K562 (cell line): ENCODE results near the gene TSC22D2. TPM values are rescaled to one million over a fixed set of nuclear protein-coding genes. Genes with fewer than 3 reads are reported as not detected.

ENCODE experiments used
- CTBP1 ChIP-seq: fragments of 450-650 bp; IDR thresholded peaks from 2 replicates; pipeline ENCODE4 v1.6.1; 2016; ENCODE audit warnings: borderline replicate concordance
- CXXC5 ChIP-seq: fragments of 250-450 bp; sonication (Bioruptor Pico); IDR thresholded peaks from 2 replicates; pipeline ENCODE4 v1.8.0; 2022; ENCODE audit warnings: inconsistent platforms, mild to moderate bottlenecking, moderate library complexity
- FOXA3 ChIP-seq, 2 experiments: fragments of 450-650 bp in 1 of 2; sonication (generic) in 1 of 2; formaldehyde crosslinking; IDR thresholded peaks in 1 of 2; conservative IDR thresholded peaks in 1 of 2; 2 replicates each; pipeline versions ENCODE4 v1.4.0 to v1.8.0; 2020 to 2022; ENCODE audit warnings: mild to moderate bottlenecking in 2 of 2, missing genetic modification reagents in 1 of 2
- KAT7 ChIP-seq: sonication (generic); formaldehyde crosslinking; IDR thresholded peaks from 2 replicates; pipeline ENCODE4 v1.8.0; 2022; ENCODE audit warnings: missing genetic modification reagents, mild to moderate bottlenecking, borderline replicate concordance
- L3MBTL2 ChIP-seq: fragments of 450-650 bp; IDR thresholded peaks from 2 replicates; pipeline ENCODE4 v1.6.1; 2016; ENCODE audit warnings: mild to moderate bottlenecking, moderate library complexity
- LARP7 ChIP-seq: fragments of 450-650 bp; IDR thresholded peaks from 2 replicates; pipeline ENCODE4 v1.6.1; 2016
- MAZ ChIP-seq, 2 experiments: fragments of 450-650 bp in 1 of 2; sonication (generic) in 1 of 2; formaldehyde crosslinking; IDR thresholded peaks in 1 of 2; conservative IDR thresholded peaks in 1 of 2; 2 replicates each; pipeline versions ENCODE4 v1.4.0 to v1.5.0; 2020; ENCODE audit warnings: mild to moderate bottlenecking in 1 of 2, missing genetic modification reagents in 1 of 2
- MCM3 ChIP-seq: fragments of 450-650 bp; IDR thresholded peaks from 2 replicates; pipeline ENCODE4 v1.6.1; 2016
- MECOM ChIP-seq: fragments of 250-450 bp; sonication (Bioruptor Pico); IDR thresholded peaks from 2 replicates; pipeline ENCODE4 v1.8.0; 2022; ENCODE audit warnings: inconsistent platforms
- NR1H2 ChIP-seq: sonication (generic); formaldehyde crosslinking; IDR thresholded peaks from 2 replicates; pipeline ENCODE4 v1.4.0; 2020; ENCODE audit warnings: mild to moderate bottlenecking, missing genetic modification reagents
- PTTG1 ChIP-seq: fragments of 450-650 bp; IDR thresholded peaks from 2 replicates; pipeline ENCODE4 v1.6.1; 2016; ENCODE audit warnings: low read depth, mild to moderate bottlenecking, missing genetic modification characterization, missing compliant biosample characterization
- SAFB2 ChIP-seq: fragments of 200-400 bp; formaldehyde crosslinking; IDR thresholded peaks from 2 replicates; pipeline ENCODE4 v1.6.1; 2018; ENCODE audit warnings: borderline replicate concordance, low read length, low read depth, moderate library complexity; ENCODE audit not compliant: severe bottlenecking
- SIN3A ChIP-seq, 2 experiments: fragments of 150-350 bp in 1 of 2; IDR thresholded peaks; 2 replicates each; pipeline ENCODE4 v1.6.1; 2011 to 2016; ENCODE audit warnings: borderline replicate concordance in 2 of 2, low read depth in 2 of 2, low read length in 2 of 2, mild to moderate bottlenecking in 2 of 2, moderate library complexity in 2 of 2; ENCODE audit not compliant: control insufficient read depth in 1 of 2
- SUPT5H ChIP-seq: fragments of 450-650 bp; IDR thresholded peaks from 2 replicates; pipeline ENCODE4 v1.6.1; 2016
- U2AF1 ChIP-seq: fragments of 200-400 bp; formaldehyde crosslinking; optimal IDR thresholded peaks from 2 replicates; pipeline ENCODE3; 2017; ENCODE audit warnings: mild to moderate bottlenecking, low read depth, low read length, moderate library complexity
- ZBTB1 ChIP-seq: sonication (generic); formaldehyde crosslinking; IDR thresholded peaks from 2 replicates; pipeline ENCODE4 v1.8.1; 2023; ENCODE audit warnings: missing genetic modification reagents, low read depth, mild to moderate bottlenecking, borderline replicate concordance
- polyA plus RNA-seq, 8 experiments: library from polyadenylated mRNA; depleted of rRNA in 4 of 8; stranded (reverse) in 5 of 8; unstranded in 3 of 8; fragments of >200 nt; fragmentation: Nextera tagmentation in 2 of 8; fragmentation: Illumina TruSeq in 1 of 8; extraction: Ambion mirVana in 2 of 8; extraction: Trizol in 1 of 8; gene quantifications; 2 replicates each; pipeline versions ENCODE4 v1.2.1 to v1.2.3, GENCODE V29; 2011 to 2014; ENCODE audit warnings: inconsistent platforms in 1 of 8, missing spikeins in 1 of 8
- total RNA-seq, 7 experiments: library from RNA; depleted of rRNA in 6 of 7; stranded (reverse); fragments of >200 nt in 6 of 7; fragmentation: Illumina TruSeq in 2 of 7; extraction: Trizol in 2 of 7; gene quantifications; 2 replicates each; pipeline versions ENCODE4 v1.2.1 to v1.2.3, GENCODE V29; 2011 to 2021; ENCODE audit warnings: low replicate concordance in 1 of 7
- TF ChIP-seq, protein P1 (sequence below), 2 experiments: fragments of 450-650 bp; conservative IDR thresholded peaks; 2 replicates each; pipeline ENCODE4 v1.6.1; 2017; ENCODE audit warnings: mild to moderate bottlenecking in 2 of 2, moderate library complexity in 2 of 2
- TF ChIP-seq, protein P2 (sequence below), 2 experiments: IDR thresholded peaks; 2 replicates each; pipeline ENCODE4 v1.6.1; 2011; ENCODE audit warnings: borderline replicate concordance in 1 of 2, control low read depth in 1 of 2, low read depth in 1 of 2, low read length in 1 of 2, mild to moderate bottlenecking in 1 of 2, mixed read lengths in 1 of 2, moderate library complexity in 1 of 2; ENCODE audit not compliant: insufficient read depth in 1 of 2, insufficient read length in 1 of 2, poor library complexity in 1 of 2, severe bottlenecking in 1 of 2; ENCODE audit errors: extremely low read depth in 1 of 2
- TF ChIP-seq, protein P3 (sequence below): fragments of 450-650 bp; formaldehyde crosslinking; IDR thresholded peaks from 2 replicates; pipeline ENCODE4 v1.4.0; 2020; ENCODE audit warnings: mild to moderate bottlenecking, moderate library complexity
- TF ChIP-seq, protein P4 (sequence below): sonication (generic); formaldehyde crosslinking; IDR thresholded peaks from 2 replicates; pipeline ENCODE4 v1.9.0; 2022; ENCODE audit warnings: mild to moderate bottlenecking, missing genetic modification reagents

TSC22D2 gene
- total and polyA plus RNA-seq, 9 of the 15 experiments (the other 6 are each of a cell fraction or from before 2014, with no cell fraction given) = 5.5 to 44.0 (median 19.3) TPM

DNA sequence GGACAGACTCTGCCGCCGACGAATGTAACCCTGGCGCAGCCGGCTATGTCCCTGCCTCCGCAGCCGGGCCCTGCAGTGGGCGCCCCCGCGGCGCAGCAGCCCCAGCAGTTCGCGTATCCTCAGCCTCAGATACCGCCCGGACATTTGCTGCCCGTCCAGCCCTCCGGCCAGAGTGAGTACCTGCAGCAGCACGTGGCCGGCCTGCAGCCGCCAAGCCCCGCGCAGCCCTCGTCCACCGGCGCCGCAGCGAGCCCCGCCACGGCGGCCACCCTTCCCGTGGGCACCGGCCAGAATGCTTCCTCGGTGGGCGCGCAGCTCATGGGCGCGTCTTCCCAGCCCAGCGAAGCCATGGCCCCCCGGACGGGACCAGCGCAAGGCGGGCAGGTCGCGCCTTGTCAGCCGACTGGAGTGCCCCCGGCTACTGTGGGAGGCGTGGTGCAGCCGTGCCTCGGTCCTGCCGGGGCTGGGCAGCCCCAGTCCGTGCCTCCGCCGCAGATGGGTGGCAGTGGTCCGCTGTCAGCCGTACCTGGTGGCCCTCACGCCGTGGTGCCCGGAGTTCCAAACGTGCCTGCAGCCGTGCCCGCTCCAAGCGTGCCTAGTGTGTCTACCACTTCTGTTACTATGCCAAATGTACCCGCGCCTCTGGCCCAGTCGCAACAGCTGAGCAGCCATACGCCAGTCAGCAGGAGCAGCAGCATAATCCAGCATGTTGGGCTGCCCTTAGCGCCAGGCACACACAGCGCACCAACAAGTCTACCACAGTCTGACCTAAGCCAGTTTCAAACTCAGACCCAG is 2.4 kb downstream of the TSC22D2 start (continued):
- TF ChIP-seq PTTG1 (tag) = no peak
- TF ChIP-seq KAT7 (CRISPR knock-in tag) = peak; percentile 9; the same call in 1 of the 2 replicates
- TF ChIP-seq ZBTB1 (CRISPR knock-in tag) = 0 out of 2 replicates have a peak, but pooled peaks have one; percentile 14
- TF ChIP-seq MAZ (CRISPR knock-in tag; conservative IDR thresholded peaks at IDR 0.05 in 1 of 2, IDR thresholded peaks at IDR 0.05 in 1 of 2) = peak in 1 of 2 experiments; percentile 20; a peak in 1 of 4 replicates
- TF ChIP-seq, protein P1, sequence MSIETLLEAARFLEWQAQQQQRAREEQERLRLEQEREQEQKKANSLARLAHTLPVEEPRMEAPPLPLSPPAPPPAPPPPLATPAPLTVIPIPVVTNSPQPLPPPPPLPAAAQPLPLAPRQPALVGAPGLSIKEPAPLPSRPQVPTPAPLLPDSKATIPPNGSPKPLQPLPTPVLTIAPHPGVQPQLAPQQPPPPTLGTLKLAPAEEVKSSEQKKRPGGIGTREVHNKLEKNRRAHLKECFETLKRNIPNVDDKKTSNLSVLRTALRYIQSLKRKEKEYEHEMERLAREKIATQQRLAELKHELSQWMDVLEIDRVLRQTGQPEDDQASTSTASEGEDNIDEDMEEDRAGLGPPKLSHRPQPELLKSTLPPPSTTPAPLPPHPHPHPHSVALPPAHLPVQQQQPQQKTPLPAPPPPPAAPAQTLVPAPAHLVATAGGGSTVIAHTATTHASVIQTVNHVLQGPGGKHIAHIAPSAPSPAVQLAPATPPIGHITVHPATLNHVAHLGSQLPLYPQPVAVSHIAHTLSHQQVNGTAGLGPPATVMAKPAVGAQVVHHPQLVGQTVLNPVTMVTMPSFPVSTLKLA (conservative IDR thresholded peaks at IDR 0.05) = peak; percentile 36 to 69; a peak in 2 of 4 replicates
- peak; percentile 78 for TF ChIP-seq L3MBTL2
- 0 out of 2 replicates have a peak, but pooled peaks have one; percentile 5 for TF ChIP-seq CTBP1
- TF ChIP-seq LARP7 = 0 out of 2 replicates have a peak, but pooled peaks have one; percentile 62
- TF ChIP-seq, protein P2, sequence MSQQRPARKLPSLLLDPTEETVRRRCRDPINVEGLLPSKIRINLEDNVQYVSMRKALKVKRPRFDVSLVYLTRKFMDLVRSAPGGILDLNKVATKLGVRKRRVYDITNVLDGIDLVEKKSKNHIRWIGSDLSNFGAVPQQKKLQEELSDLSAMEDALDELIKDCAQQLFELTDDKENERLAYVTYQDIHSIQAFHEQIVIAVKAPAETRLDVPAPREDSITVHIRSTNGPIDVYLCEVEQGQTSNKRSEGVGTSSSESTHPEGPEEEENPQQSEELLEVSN (IDR thresholded peaks at IDR 0.05; ENCODE audit: borderline replicate concordance in 1 of 2, extremely low read depth in 1 of 2, insufficient read depth in 1 of 2, insufficient read length in 1 of 2, low read depth in 1 of 2, low read length in 1 of 2, poor library complexity in 1 of 2, severe bottlenecking in 1 of 2) = peak; percentile 21 to 29
- TF ChIP-seq NR1H2 (CRISPR knock-in tag) = peak; percentile 78; the same call in 1 of the 2 replicates
- TF ChIP-seq U2AF1 = no peak
- TF ChIP-seq MECOM (CRISPR knock-in tag) = no peak
- TF ChIP-seq SAFB2 = no peak
- TF ChIP-seq SUPT5H = 0 out of 2 replicates have a peak, but pooled peaks have one; percentile 1
- TF ChIP-seq FOXA3 (CRISPR knock-in tag; conservative IDR thresholded peaks at IDR 0.05 in 1 of 2, IDR thresholded peaks at IDR 0.05 in 1 of 2) = no peak
- TF ChIP-seq, protein P3, sequence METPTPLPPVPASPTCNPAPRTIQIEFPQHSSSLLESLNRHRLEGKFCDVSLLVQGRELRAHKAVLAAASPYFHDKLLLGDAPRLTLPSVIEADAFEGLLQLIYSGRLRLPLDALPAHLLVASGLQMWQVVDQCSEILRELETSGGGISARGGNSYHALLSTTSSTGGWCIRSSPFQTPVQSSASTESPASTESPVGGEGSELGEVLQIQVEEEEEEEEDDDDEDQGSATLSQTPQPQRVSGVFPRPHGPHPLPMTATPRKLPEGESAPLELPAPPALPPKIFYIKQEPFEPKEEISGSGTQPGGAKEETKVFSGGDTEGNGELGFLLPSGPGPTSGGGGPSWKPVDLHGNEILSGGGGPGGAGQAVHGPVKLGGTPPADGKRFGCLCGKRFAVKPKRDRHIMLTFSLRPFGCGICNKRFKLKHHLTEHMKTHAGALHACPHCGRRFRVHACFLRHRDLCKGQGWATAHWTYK (CRISPR knock-in tag) = peak; percentile 16; the same call in 1 of the 2 replicates
- no peak for TF ChIP-seq MCM3
- TF ChIP-seq CXXC5 = 0 out of 2 replicates have a peak, but pooled peaks have one; percentile 65
- TF ChIP-seq, protein P4, sequence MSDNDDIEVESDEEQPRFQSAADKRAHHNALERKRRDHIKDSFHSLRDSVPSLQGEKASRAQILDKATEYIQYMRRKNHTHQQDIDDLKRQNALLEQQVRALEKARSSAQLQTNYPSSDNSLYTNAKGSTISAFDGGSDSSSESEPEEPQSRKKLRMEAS (CRISPR knock-in tag) = peak; percentile 69
- TF ChIP-seq SIN3A (IDR thresholded peaks at IDR 0.05; ENCODE audit: borderline replicate concordance in 2 of 2, control insufficient read depth in 1 of 2, low read depth in 2 of 2, low read length in 2 of 2) = 0 out of 4 replicates have a peak, but pooled peaks have one; percentile 11 to 49
